ENCODE measurements around the gene ABHD3.

Gene ABHD3

GRCh38 chr18:21605213-21605612 lies 99.4 kb downstream of the ABHD3 start:
- no peak for FAIRE-seq
- TF ChIP-seq CTCF (IDR thresholded peaks at IDR 0.05; ENCODE audit: insufficient read depth, missing control alignments), result no peak
- DNase-seq (ENCODE audit: insufficient read length, low spot score), result no peak

- FAIRE-seq (no peak), DNase-seq (ENCODE audit: insufficient read length, low spot score) (no peak)
- no peak for TF ChIP-seq CTCF (IDR thresholded peaks at IDR 0.05; ENCODE audit: insufficient read depth, missing control alignments)
These were observed 99.9 kb downstream of the ABHD3 start for GRCh38 chr18:21604671-21605070.

GRCh38 chr18:21602299-21602587 lies 102.3 kb downstream of the ABHD3 start:
- no peak for TF ChIP-seq CTCF (IDR thresholded peaks at IDR 0.05; ENCODE audit: insufficient read depth, missing control alignments)
- FAIRE-seq (no peak), DNase-seq (ENCODE audit: insufficient read length, low spot score) (no peak)

All from D721Med (cell line).